Lung (tissue), 12 donors: ENCODE measurements around the gene ABHD10. TPM values are rescaled to one million over a fixed set of nuclear protein-coding genes. Genes with fewer than 3 reads are reported as not detected.

ENCODE experiments used
- ATAC-seq: fragments of 200-7000 bp; cut with Tn5 transposase; one replicate; pipeline ENCODE4 v1.9.1; 2020; ENCODE audit warnings: moderate number of reproducible peaks; ENCODE audit not compliant: insufficient read depth, low FRiP score
- DNase-seq, 3 donors: peaks; one replicate each; pipeline ENCODE4 v3.0.0-alpha.2; 2013 to 2017
- H3K27ac ChIP-seq, 2 donors: one replicate each; pipeline ENCODE4 v1.5.1; 2013; ENCODE audit warnings: mild to moderate bottlenecking in 2 of 2, moderate library complexity in 2 of 2, control low read depth in 1 of 2, inconsistent platforms in 1 of 2, low read depth in 1 of 2, low read length in 1 of 2
- H3K27me3 ChIP-seq, 3 donors: one replicate each; pipeline ENCODE4 v1.5.1; 2013; ENCODE audit warnings: low read length in 2 of 3; ENCODE audit not compliant: control insufficient read depth in 3 of 3, insufficient read depth in 3 of 3
- H3K36me3 ChIP-seq, 4 donors: one replicate each; pipeline ENCODE4 v1.5.1; 2013; ENCODE audit warnings: low read length in 4 of 4, mild to moderate bottlenecking in 1 of 4, moderate library complexity in 1 of 4; ENCODE audit not compliant: control insufficient read depth in 4 of 4, insufficient read depth in 4 of 4
- H3K4me1 ChIP-seq, 5 donors: one replicate each; pipeline ENCODE4 v1.5.1; 2013; ENCODE audit warnings: low read length in 5 of 5, mild to moderate bottlenecking in 2 of 5, moderate library complexity in 1 of 5; ENCODE audit not compliant: control insufficient read depth in 5 of 5, insufficient read depth in 5 of 5
- H3K4me3 ChIP-seq: one replicate; pipeline ENCODE4 v1.5.1; 2013; ENCODE audit warnings: mild to moderate bottlenecking, control low read depth, moderate library complexity
- H3K9ac ChIP-seq, 2 donors: one replicate each; pipeline ENCODE4 v1.5.1; 2013; ENCODE audit warnings: low read length in 2 of 2, control low read depth in 1 of 2; ENCODE audit not compliant: insufficient read depth in 1 of 2
- H3K9me3 ChIP-seq, 4 donors: one replicate each; pipeline ENCODE4 v1.5.1; 2013; ENCODE audit warnings: low read length in 3 of 4, mild to moderate bottlenecking in 1 of 4, moderate library complexity in 1 of 4; ENCODE audit not compliant: control insufficient read depth in 4 of 4, insufficient read depth in 3 of 4
- WGBS, 2 donors: extraction: QIAGEN DNeasy Blood & Tissue Kit; methylation state at CpG; one replicate each; pipeline ENCODE4 v1.1.7; 2013; 5-methylcytosine and 5-hydroxymethylcytosine counted together
- polyA plus RNA-seq, 2 donors: library from polyadenylated mRNA; stranded (reverse); fragments of 200-250 nt; gene quantifications; one replicate each; pipeline ENCODE4 v1.2.1, GENCODE V29; 2013
- total RNA-seq, 2 donors: library from RNA; depleted of rRNA in 1 of 2; stranded (reverse); fragments of >200 nt in 1 of 2; gene quantifications; one replicate each; pipeline ENCODE4 v1.2.1, GENCODE V29; 2014 to 2021
- TF ChIP-seq, protein P1 (sequence below): IDR thresholded peaks from 2 replicates; pipeline ENCODE4 v1.5.1; 2012; ENCODE audit warnings: mild to moderate bottlenecking; ENCODE audit errors: control extremely low read depth, extremely low read depth
- donor health status: control.
- donor health status: control.
- donor health status: Bipolar disorder and iron deficiency.
- donor health status: healthy.
- donor health status: DM: yes; HTN: yes; CAD: no.

ABHD10 gene
- total and polyA plus RNA-seq, 4 donors = 10.6 to 52.1 (median 23.0) TPM

DNA sequence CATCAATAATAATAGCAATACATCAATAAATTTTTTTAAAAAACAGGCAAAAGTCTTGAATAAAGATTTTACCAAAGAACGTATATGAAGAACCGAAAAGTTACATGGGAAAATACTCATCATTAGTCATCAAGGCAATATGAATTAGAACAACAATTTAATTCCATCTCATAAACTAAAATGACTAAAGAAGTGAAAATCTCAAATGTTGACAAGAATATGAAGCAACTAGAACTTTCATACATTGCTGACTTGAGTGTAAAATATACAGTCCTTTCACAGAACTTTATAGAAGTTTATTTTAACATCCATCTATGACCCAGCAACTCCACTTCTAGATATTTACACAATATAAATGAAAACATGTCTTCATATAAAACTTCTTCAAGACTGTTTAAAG is 35.3 kb upstream of the ABHD10 start:
- no peak overlapping the region for H3K9ac ChIP-seq
- H3K4me3 ChIP-seq = no peak overlapping the region
- ATAC-seq (no peak), DNase-seq (no peak)
- H3K27me3 ChIP-seq = no peaks in the 10 kb centered on the region
- H3K36me3 ChIP-seq = peaks cover 2 to 34% (median 9%) of the 10 kb centered on the region in 4 donors
- no peaks in the 10 kb centered on the region for H3K9me3 ChIP-seq
- TF ChIP-seq, protein P1, sequence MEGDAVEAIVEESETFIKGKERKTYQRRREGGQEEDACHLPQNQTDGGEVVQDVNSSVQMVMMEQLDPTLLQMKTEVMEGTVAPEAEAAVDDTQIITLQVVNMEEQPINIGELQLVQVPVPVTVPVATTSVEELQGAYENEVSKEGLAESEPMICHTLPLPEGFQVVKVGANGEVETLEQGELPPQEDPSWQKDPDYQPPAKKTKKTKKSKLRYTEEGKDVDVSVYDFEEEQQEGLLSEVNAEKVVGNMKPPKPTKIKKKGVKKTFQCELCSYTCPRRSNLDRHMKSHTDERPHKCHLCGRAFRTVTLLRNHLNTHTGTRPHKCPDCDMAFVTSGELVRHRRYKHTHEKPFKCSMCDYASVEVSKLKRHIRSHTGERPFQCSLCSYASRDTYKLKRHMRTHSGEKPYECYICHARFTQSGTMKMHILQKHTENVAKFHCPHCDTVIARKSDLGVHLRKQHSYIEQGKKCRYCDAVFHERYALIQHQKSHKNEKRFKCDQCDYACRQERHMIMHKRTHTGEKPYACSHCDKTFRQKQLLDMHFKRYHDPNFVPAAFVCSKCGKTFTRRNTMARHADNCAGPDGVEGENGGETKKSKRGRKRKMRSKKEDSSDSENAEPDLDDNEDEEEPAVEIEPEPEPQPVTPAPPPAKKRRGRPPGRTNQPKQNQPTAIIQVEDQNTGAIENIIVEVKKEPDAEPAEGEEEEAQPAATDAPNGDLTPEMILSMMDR = no peak
- no peak overlapping the region for H3K27ac ChIP-seq
- WGBS, 2 donors = 98 to 99% methylated on average over 2 of the region's 2 CpGs
- H3K4me1 ChIP-seq = peaks cover 0 to 3% (median 0%) of the 10 kb centered on the region in 5 donors

DNA sequence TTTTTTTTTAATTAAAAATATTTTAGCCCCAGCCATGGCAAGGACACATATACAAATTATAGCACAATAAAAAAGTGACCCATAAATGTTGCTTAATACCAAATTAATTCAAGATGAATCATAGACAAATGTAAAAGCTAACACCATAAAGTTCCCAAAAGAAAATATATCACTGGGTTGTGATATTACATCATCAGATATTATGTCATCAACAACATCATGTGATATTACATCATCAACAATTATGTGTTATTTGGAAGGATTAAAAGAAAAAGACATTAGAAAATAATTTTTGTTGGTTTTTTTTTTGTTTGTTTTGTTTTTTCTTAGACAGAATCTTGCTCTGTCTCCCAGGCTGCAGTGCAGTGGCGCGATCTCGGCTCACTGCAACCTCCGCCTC is 34.5 kb upstream of the ABHD10 start:
- ATAC-seq (no peak), DNase-seq (no peak)
- Histone ChIP-seq H3K36me3 (peaks cover 4 to 34% (median 9%) of the 10 kb centered on the region in 4 donors), H3K4me3 (no peak overlapping the region), H3K27me3 (no peaks in the 10 kb centered on the region), H3K9ac (no peak overlapping the region), H3K27ac (no peak overlapping the region), H3K9me3 (no peaks in the 10 kb centered on the region), H3K4me1 (peaks cover 0 to 3% (median 0%) of the 10 kb centered on the region in 5 donors)
- WGBS, 2 donors = 85 to 89% methylated on average over 4 of the region's 4 CpGs
- TF ChIP-seq, protein P1 = no peak

DNA sequence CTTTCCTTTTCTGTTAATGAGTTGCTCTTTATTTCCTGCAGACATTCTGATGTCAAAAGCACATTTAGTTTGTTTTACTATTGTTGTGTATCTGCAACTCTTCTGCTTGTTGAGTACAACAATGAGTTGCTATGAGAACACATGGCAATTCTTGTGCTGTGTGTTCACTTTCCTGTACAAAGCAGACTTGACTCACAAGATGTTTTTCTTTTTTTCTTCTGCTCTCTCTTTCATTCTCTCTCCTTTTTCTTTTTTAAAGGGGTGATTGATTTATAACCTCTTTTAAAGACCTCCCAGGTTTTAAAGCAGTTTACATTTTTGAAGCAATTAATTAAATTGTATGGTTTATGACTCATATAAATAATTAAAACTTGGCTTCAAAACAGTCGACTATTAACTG is 31.6 kb upstream of the ABHD10 start:
- DNase-seq (peak in 2 of 3 donors; percentile 33 to 62), ATAC-seq (no peak)
- no peak overlapping the region for H3K27ac ChIP-seq
- no peak overlapping the region for H3K4me3 ChIP-seq
- 53 to 84% methylated on average over 1 of the region's 1 CpG for WGBS, 2 donors
- no peaks in the 10 kb centered on the region for H3K9me3 ChIP-seq
- peak overlapping the region in 1 of 2 donors; percentile 1 for H3K9ac ChIP-seq
- H3K4me1 ChIP-seq = peaks cover 0 to 3% (median 0%) of the 10 kb centered on the region in 5 donors
- TF ChIP-seq, protein P1 = no peak
- peaks cover 3 to 23% (median 5%) of the 10 kb centered on the region in 4 donors for H3K36me3 ChIP-seq
- H3K27me3 ChIP-seq = no peaks in the 10 kb centered on the region

DNA sequence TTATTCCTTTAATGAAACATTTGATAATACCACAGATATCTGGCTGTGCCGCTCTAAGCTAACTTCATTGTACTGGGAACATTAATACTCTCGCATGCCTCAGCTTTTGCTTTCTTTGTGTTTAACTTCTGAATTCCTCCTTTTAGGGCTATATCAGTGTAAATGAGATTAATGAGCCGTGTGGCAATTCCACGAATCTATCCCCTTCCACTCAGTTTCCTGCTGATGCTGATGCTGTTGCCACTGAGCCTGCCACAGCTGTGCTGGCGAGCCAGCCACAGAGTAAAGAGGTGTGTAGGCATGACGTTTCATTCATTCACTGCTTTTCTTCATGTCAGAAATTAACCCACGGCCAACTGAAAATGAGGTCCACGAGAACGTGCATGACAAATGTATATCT is 30.0 kb upstream of the ABHD10 start:
- no peaks in the 10 kb centered on the region for H3K9me3 ChIP-seq
- 93 to 94% methylated on average over 9 of the region's 9 CpGs for WGBS, 2 donors
- no peak for ATAC-seq
- DNase-seq = no peak
- no peak overlapping the region for H3K9ac ChIP-seq
- H3K27me3 ChIP-seq = no peaks in the 10 kb centered on the region
- H3K27ac ChIP-seq = no peak overlapping the region
- H3K4me1 ChIP-seq = peaks cover 0 to 3% (median 0%) of the 10 kb centered on the region in 5 donors
- H3K36me3 ChIP-seq = peaks cover 3 to 33% (median 9%) of the 10 kb centered on the region in 4 donors
- TF ChIP-seq, protein P1 = no peak
- H3K4me3 ChIP-seq = no peak overlapping the region
